ENCODE results near the gene ARHGAP30.
"Not testable (repeated sequence)": the region's sequence is repeated elsewhere in the genome, so short reads cannot be mapped to it uniquely, and the experiment has no call there.

ARHGAP30 gene

DNA sequence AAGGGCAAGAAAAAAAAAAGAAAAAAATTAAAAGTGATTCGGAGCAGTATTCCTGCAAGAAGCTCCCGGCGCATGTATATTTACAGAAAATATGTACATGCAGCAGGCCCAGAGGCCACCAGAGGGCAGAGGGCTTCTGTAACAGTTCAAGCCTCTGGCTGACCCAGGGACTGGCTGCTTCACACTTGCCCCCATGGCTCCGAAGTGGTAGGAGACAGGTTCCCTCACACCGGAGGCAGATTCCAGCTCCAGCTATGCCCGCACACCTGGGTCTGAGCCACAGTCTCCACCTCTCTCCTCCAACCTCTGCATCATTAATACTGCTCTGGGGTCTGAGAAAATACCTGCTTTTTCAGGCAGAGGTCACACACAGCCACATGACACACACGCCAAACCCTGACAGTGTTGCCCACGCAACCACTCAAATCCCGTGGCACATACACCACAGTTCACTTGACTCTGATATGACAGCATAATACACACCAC, 2.2 kb upstream of the ARHGAP30 start:
- H3K4me1 ChIP-seq (ENCODE audit: control insufficient read depth, insufficient read depth, low read length): no peaks in the 10 kb centered on the region
- H3K9me3 ChIP-seq (ENCODE audit: control insufficient read depth, low read length): no peaks in the 10 kb centered on the region
- no peaks in the 10 kb centered on the region for H3K27me3 ChIP-seq (ENCODE audit: control insufficient read depth, insufficient read depth, low read length, poor library complexity, severe bottlenecking)
- no peak overlapping the region for H3K4me3 ChIP-seq (ENCODE audit: insufficient read depth, low read depth, low read length)
- WGBS, 2 experiments: 77 to 81% methylated on average over 9 of the region's 9 CpGs
- H3K27ac ChIP-seq (ENCODE audit: insufficient read depth, low read depth, low read length, poor library complexity, severe bottlenecking): no peak overlapping the region
- no peaks in the 10 kb centered on the region for H3K36me3 ChIP-seq (ENCODE audit: control insufficient read depth, insufficient read depth, low read length)

- 91 to 96% methylated on average over 4 of the region's 4 CpGs for WGBS, 2 experiments
- H3K27ac ChIP-seq (ENCODE audit: insufficient read depth, low read depth, low read length, poor library complexity, severe bottlenecking): no peak overlapping the region
- H3K4me3 ChIP-seq (ENCODE audit: insufficient read depth, low read depth, low read length): no peak overlapping the region
- H3K4me1 ChIP-seq (ENCODE audit: control insufficient read depth, insufficient read depth, low read length): no peaks in the 10 kb centered on the region
- H3K27me3 ChIP-seq (ENCODE audit: control insufficient read depth, insufficient read depth, low read length, poor library complexity, severe bottlenecking): no peaks in the 10 kb centered on the region
- no peaks in the 10 kb centered on the region for H3K9me3 ChIP-seq (ENCODE audit: control insufficient read depth, low read length)
- no peaks in the 10 kb centered on the region for H3K36me3 ChIP-seq (ENCODE audit: control insufficient read depth, insufficient read depth, low read length)
Measured at GRCh38 chr1:161070761-161071160, 1.1 kb upstream of the ARHGAP30 start.

GRCh38 chr1:161069241-161069640, 450 bp downstream of the ARHGAP30 start:
- H3K9me3 ChIP-seq (ENCODE audit: control insufficient read depth, low read length): no peaks in the 10 kb centered on the region
- WGBS, 2 experiments: 90% methylated on average over 9 of the region's 9 CpGs
- H3K36me3 ChIP-seq (ENCODE audit: control insufficient read depth, insufficient read depth, low read length): no peaks in the 10 kb centered on the region
- H3K27me3 ChIP-seq (ENCODE audit: control insufficient read depth, insufficient read depth, low read length, poor library complexity, severe bottlenecking): no peaks in the 10 kb centered on the region
- no peaks in the 10 kb centered on the region for H3K4me1 ChIP-seq (ENCODE audit: control insufficient read depth, insufficient read depth, low read length)
- H3K27ac ChIP-seq (ENCODE audit: insufficient read depth, low read depth, low read length, poor library complexity, severe bottlenecking): no peak overlapping the region
- no peak overlapping the region for H3K4me3 ChIP-seq (ENCODE audit: insufficient read depth, low read depth, low read length)

DNA sequence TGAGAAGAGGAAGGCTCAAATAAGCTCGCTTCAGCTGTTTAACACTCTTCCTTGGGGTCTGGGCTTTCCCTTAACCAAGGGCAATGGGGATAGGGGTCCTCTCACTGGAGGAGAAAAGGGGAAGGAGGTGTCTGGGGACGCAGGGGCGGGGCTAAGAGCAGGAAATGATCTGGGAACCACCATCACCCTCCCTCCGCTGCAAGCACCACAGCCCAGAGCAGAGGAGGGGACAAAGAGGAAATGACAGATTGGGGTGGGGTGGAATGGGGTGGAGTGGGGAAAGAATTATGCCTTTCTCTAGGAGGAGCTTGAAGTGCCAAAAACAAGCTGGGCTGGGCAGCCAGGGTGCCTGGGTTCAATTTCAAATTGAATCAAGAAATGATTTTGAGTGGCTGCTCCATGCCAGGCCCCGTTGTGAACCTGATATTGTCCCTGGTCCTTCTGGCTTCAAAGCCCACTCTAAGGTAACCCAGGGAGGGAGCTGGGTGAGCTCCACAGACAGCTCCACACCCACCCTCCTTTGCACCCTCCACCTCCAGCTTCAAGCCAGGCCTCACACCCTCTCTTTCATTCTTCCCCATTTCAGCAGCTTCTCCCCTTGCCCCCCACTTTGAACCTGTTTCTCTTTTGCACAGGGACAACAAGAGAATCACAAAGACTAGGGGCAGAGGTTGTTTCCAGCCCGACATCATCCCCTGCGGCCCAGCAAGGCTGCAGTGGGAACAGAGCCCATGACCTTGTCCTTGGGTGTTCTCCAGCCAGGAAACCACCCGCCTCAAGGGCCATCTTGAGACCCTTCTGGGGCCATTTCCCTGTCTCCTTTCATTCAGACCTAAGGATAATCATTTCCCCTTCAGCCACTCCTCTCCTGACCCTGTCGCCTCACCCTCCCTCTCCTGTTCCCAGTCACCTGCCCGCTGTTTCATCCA, 1.1 kb downstream of the ARHGAP30 start:
- WGBS, 2 experiments: 83 to 87% methylated on average over 10 of the region's 10 CpGs
- Histone ChIP-seq H3K9me3 (ENCODE audit: control insufficient read depth, low read length) (no peaks in the 10 kb centered on the region), H3K27ac (ENCODE audit: insufficient read depth, low read depth, low read length, poor library complexity, severe bottlenecking) (no peak overlapping the region), H3K27me3 (ENCODE audit: control insufficient read depth, insufficient read depth, low read length, poor library complexity, severe bottlenecking) (no peaks in the 10 kb centered on the region), H3K4me1 (ENCODE audit: control insufficient read depth, insufficient read depth, low read length) (no peaks in the 10 kb centered on the region), H3K36me3 (ENCODE audit: control insufficient read depth, insufficient read depth, low read length) (no peaks in the 10 kb centered on the region), H3K4me3 (ENCODE audit: insufficient read depth, low read depth, low read length) (no peak overlapping the region)

DNA sequence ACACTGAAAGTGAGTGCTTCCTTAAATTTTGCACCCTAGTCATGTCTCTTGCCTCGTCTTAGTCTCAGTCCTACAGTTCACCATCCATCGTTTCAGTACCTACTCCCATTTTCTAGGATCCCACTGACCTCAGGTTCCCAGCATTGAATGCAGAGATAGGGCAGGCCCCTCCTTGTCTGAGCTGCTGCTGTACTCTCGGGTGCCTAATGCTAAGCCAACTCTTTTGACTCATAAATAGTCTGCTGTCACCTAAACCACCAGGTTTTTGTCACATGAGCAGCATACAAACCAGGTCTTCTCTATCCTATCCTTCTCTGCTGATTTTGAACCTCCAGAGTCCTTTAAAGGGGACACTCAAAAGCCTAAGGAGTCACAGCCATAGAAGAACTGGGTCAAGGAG, 3.0 kb downstream of the ARHGAP30 start:
- no peak overlapping the region for H3K27ac ChIP-seq (ENCODE audit: insufficient read depth, low read depth, low read length, poor library complexity, severe bottlenecking)
- 87 to 89% methylated on average over 3 of the region's 3 CpGs for WGBS, 2 experiments
- H3K36me3 ChIP-seq (ENCODE audit: control insufficient read depth, insufficient read depth, low read length): no peaks in the 10 kb centered on the region
- no peaks in the 10 kb centered on the region for H3K4me1 ChIP-seq (ENCODE audit: control insufficient read depth, insufficient read depth, low read length)
- H3K9me3 ChIP-seq (ENCODE audit: control insufficient read depth, low read length): no peaks in the 10 kb centered on the region
- no peaks in the 10 kb centered on the region for H3K27me3 ChIP-seq (ENCODE audit: control insufficient read depth, insufficient read depth, low read length, poor library complexity, severe bottlenecking)
- no peak overlapping the region for H3K4me3 ChIP-seq (ENCODE audit: insufficient read depth, low read depth, low read length)

DNA sequence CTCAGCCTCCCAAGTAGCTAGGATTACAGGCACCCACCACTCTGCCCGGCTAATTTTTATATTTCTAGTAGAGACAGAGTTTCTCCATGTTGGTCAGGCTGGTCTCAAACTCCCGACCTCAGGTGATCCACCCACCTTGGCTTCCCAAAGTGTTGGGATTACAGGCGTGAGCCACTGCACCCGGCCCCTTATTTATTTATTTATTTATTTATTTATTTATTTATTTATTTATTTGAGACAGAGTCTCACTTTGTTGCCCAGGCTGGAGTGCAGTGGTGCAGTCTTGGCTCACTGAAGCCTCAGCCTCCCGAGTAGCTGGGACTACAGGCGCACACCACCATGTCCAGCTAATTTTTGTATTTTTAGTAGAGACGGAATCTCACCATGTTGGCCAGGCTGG, 4.0 kb downstream of the ARHGAP30 start:
- 85 to 94% methylated on average over 5 of the region's 7 CpGs for WGBS, 2 experiments
- not testable (repeated sequence) for H3K4me3 ChIP-seq (ENCODE audit: insufficient read depth, low read depth, low read length); H3K27me3 ChIP-seq (ENCODE audit: control insufficient read depth, insufficient read depth, low read length, poor library complexity, severe bottlenecking); H3K4me1 ChIP-seq (ENCODE audit: control insufficient read depth, insufficient read depth, low read length); H3K9me3 ChIP-seq (ENCODE audit: control insufficient read depth, low read length); H3K36me3 ChIP-seq (ENCODE audit: control insufficient read depth, insufficient read depth, low read length); H3K27ac ChIP-seq (ENCODE audit: insufficient read depth, low read depth, low read length, poor library complexity, severe bottlenecking)

DNA sequence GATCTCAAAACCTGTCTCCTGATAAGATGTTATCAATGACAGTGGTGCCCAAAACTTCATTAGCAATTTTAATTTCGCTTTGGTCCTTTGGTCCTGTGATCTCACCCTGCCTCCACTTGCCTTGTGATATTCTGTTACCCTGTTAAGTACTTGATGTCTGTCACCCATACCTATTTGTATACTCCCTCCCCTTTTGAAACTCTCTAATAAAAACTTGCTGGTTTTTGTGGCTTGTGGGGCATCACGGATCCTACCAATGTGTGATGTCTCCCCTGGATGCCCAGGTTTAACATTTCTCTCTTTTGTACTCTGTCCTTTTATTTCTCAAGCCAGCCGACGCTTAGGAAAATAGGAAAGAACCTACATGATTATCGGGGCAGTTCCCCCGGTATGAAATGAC, 5.8 kb downstream of the ARHGAP30 start:
- H3K4me3 ChIP-seq (ENCODE audit: insufficient read depth, low read depth, low read length); H3K36me3 ChIP-seq (ENCODE audit: control insufficient read depth, insufficient read depth, low read length); H3K9me3 ChIP-seq (ENCODE audit: control insufficient read depth, low read length); H3K27me3 ChIP-seq (ENCODE audit: control insufficient read depth, insufficient read depth, low read length, poor library complexity, severe bottlenecking); H3K4me1 ChIP-seq (ENCODE audit: control insufficient read depth, insufficient read depth, low read length); H3K27ac ChIP-seq (ENCODE audit: insufficient read depth, low read depth, low read length, poor library complexity, severe bottlenecking): not testable (repeated sequence)
- 62 to 67% methylated on average over 6 of the region's 6 CpGs for WGBS, 2 experiments

GRCh38 chr1:161061419-161061818, 8.3 kb downstream of the ARHGAP30 start:
- Histone ChIP-seq H3K27ac (ENCODE audit: insufficient read depth, low read depth, low read length, poor library complexity, severe bottlenecking) (no peak overlapping the region), H3K9me3 (ENCODE audit: control insufficient read depth, low read length) (no peaks in the 10 kb centered on the region), H3K36me3 (ENCODE audit: control insufficient read depth, insufficient read depth, low read length) (no peaks in the 10 kb centered on the region), H3K4me1 (ENCODE audit: control insufficient read depth, insufficient read depth, low read length) (no peaks in the 10 kb centered on the region), H3K27me3 (ENCODE audit: control insufficient read depth, insufficient read depth, low read length, poor library complexity, severe bottlenecking) (no peaks in the 10 kb centered on the region), H3K4me3 (ENCODE audit: insufficient read depth, low read depth, low read length) (no peak overlapping the region)
- WGBS, 2 experiments: 93 to 98% methylated on average over 2 to 4 of the region's 4 CpGs

- H3K36me3 ChIP-seq (ENCODE audit: control insufficient read depth, insufficient read depth, low read length): no peaks in the 10 kb centered on the region
- H3K27ac ChIP-seq (ENCODE audit: insufficient read depth, low read depth, low read length, poor library complexity, severe bottlenecking): no peak overlapping the region
- WGBS, 2 experiments: 93 to 94% methylated on average over 6 of the region's 6 CpGs
- H3K4me1 ChIP-seq (ENCODE audit: control insufficient read depth, insufficient read depth, low read length): no peaks in the 10 kb centered on the region
- H3K27me3 ChIP-seq (ENCODE audit: control insufficient read depth, insufficient read depth, low read length, poor library complexity, severe bottlenecking): no peaks in the 10 kb centered on the region
- H3K4me3 ChIP-seq (ENCODE audit: insufficient read depth, low read depth, low read length): no peak overlapping the region
- no peaks in the 10 kb centered on the region for H3K9me3 ChIP-seq (ENCODE audit: control insufficient read depth, low read length)
Measured at GRCh38 chr1:161059293-161059692, 10.4 kb downstream of the ARHGAP30 start.

DNA sequence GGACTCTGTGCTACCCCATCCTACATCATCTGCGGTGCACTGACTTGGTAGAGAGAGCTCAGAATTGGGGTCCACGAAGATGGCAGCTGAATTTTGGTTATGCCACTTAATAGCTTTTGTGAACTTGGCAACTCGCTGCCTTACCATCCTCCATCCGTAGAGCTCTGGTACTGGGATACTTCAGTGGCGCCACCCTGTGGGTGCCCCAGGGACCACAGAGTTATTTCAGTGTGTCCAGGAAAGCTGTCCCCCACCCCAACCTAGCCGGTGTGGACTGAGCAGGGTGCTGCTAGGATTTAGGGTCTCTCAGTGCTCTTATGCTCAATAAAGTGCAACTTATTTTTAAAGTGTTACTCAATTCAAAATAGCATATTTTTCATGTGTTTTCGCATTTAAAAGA, 14.9 kb downstream of the ARHGAP30 start:
- no peak overlapping the region for H3K4me3 ChIP-seq (ENCODE audit: insufficient read depth, low read depth, low read length)
- WGBS, 2 experiments: 93% methylated on average over 7 of the region's 7 CpGs
- H3K27ac ChIP-seq (ENCODE audit: insufficient read depth, low read depth, low read length, poor library complexity, severe bottlenecking): no peak overlapping the region
- no peaks in the 10 kb centered on the region for H3K27me3 ChIP-seq (ENCODE audit: control insufficient read depth, insufficient read depth, low read length, poor library complexity, severe bottlenecking)
- H3K9me3 ChIP-seq (ENCODE audit: control insufficient read depth, low read length): no peaks in the 10 kb centered on the region
- H3K4me1 ChIP-seq (ENCODE audit: control insufficient read depth, insufficient read depth, low read length): no peaks in the 10 kb centered on the region
- no peaks in the 10 kb centered on the region for H3K36me3 ChIP-seq (ENCODE audit: control insufficient read depth, insufficient read depth, low read length)

All from ectodermal cell (in vitro differentiated cells).